Endothelial cell of umbilical vein (primary cell): ENCODE measurements around the gene PRKCB. TPM values are rescaled to one million over a fixed set of nuclear protein-coding genes. Genes with fewer than 3 reads are reported as not detected.

Experiments
- BruUV-seq: library from RNA; stranded (reverse); fragments of 400-500 nt; replicated peaks from 2 replicates; lab custom pipeline; 2021; lab: Mats Ljungman, UMichigan
- CTCF ChIA-PET: fragments of 300-600, 350-600 bp; sonication (Branson Sonifier 250); formaldehyde crosslinking; loops from one replicate; lab custom pipeline; 2021; ENCODE audit warnings: antibody characterized with exemption, inconsistent platforms; lab: Charles Lee
- POLR2A ChIA-PET: fragments of 300-600, 350-600 bp; sonication (Branson Sonifier 250); formaldehyde crosslinking; loops from one replicate; lab custom pipeline; 2021; ENCODE audit warnings: antibody characterized with exemption, inconsistent platforms; lab: Charles Lee
- DNase-seq: peaks from one replicate; pipeline ENCODE4 v3.0.0-alpha.2; 2011; ENCODE audit warnings: low read depth, low spot score
- FAIRE-seq: peaks from 2 replicates; lab custom pipeline; 2011; peaks lifted over from hg19 to GRCh38; lab: Jason Lieb, UNC
- H2AFZ ChIP-seq: 2 replicates; pipeline ENCODE4 v1.6.0; 2012; ENCODE audit warnings: low read depth, low read length, control low read depth, inconsistent platforms
- H3K27ac ChIP-seq: 2 replicates; pipeline ENCODE4 v1.5.1; 2011; ENCODE audit warnings: low read depth, mild to moderate bottlenecking, control low read depth, low read length, moderate library complexity; ENCODE audit not compliant: insufficient read depth
- H3K27me3 ChIP-seq, 2 experiments: 2 replicates each; pipeline versions ENCODE4 v1.6.0 to v1.6.1; 2011; ENCODE audit warnings: low read length in 2 of 2, mixed read lengths in 1 of 2; ENCODE audit not compliant: control insufficient read depth in 2 of 2, insufficient read depth in 2 of 2
- H3K36me3 ChIP-seq, 2 experiments: 2 replicates in 1 of 2; 3 replicates in 1 of 2; pipeline ENCODE4 v1.5.1; 2011; ENCODE audit warnings: low read length in 2 of 2, mild to moderate bottlenecking in 1 of 2, moderate library complexity in 1 of 2; ENCODE audit not compliant: control insufficient read depth in 2 of 2, insufficient read depth in 2 of 2; ENCODE audit errors: extremely low read depth in 1 of 2
- H3K4me1 ChIP-seq: 3 replicates; pipeline ENCODE4 v1.5.1; 2011; ENCODE audit warnings: mild to moderate bottlenecking, low read length; ENCODE audit not compliant: control insufficient read depth, insufficient read depth; ENCODE audit errors: extremely low read depth
- H3K4me2 ChIP-seq: 2 replicates; pipeline ENCODE4 v1.6.1; 2011; ENCODE audit warnings: low read length, control low read depth, mixed read lengths; ENCODE audit not compliant: insufficient read depth
- H3K4me3 ChIP-seq, 3 experiments: fragments of 200-600 bp in 1 of 3; sonication (generic), shearing (Covaris generic) in 1 of 3; replicated peaks in 1 of 3; 2 replicates each; pipeline ENCODE4 v1.5.1; 2011 to 2016; ENCODE audit warnings: control low read depth in 3 of 3, low read length in 3 of 3, mild to moderate bottlenecking in 2 of 3, inconsistent platforms in 1 of 3, low read depth in 1 of 3, moderate library complexity in 1 of 3; ENCODE audit not compliant: insufficient read depth in 1 of 3
- H3K79me2 ChIP-seq: 2 replicates; pipeline ENCODE4 v1.6.0; 2012; ENCODE audit warnings: low read length, inconsistent platforms; ENCODE audit not compliant: control insufficient read depth, insufficient read depth
- H3K9ac ChIP-seq: replicated peaks from 2 replicates; pipeline ENCODE3; 2011; ENCODE audit warnings: low read length, control low read depth; ENCODE audit not compliant: insufficient read depth; ENCODE audit errors: extremely low read depth
- H3K9me1 ChIP-seq: replicated peaks from 3 replicates; pipeline ENCODE4 v1.6.0; 2011; ENCODE audit warnings: mild to moderate bottlenecking, low read length; ENCODE audit not compliant: control insufficient read depth, insufficient read depth; ENCODE audit errors: extremely low read depth
- H3K9me3 ChIP-seq: replicated peaks from 2 replicates; pipeline ENCODE4 v1.5.1; 2012; ENCODE audit warnings: low read length, inconsistent platforms; ENCODE audit not compliant: control insufficient read depth, insufficient read depth
- H4K20me1 ChIP-seq: replicated peaks from 2 replicates; pipeline ENCODE3; 2011; ENCODE audit warnings: mild to moderate bottlenecking, low read length; ENCODE audit not compliant: control insufficient read depth, insufficient read depth; ENCODE audit errors: extremely low read depth
- CTCF ChIP-seq, 2 donors: IDR thresholded peaks; 1 replicate in 1 of 2; 2 replicates in 1 of 2; pipeline ENCODE4 v1.5.1; 2011; ENCODE audit warnings: low read length in 2 of 2, mild to moderate bottlenecking in 2 of 2, moderate library complexity in 2 of 2, control low read depth in 1 of 2, inconsistent platforms in 1 of 2, low read depth in 1 of 2; ENCODE audit not compliant: insufficient read depth in 1 of 2; ENCODE audit errors: extremely low read depth in 1 of 2
- EZH2 ChIP-seq: IDR thresholded peaks from 2 replicates; pipeline ENCODE4 v1.6.1; 2012; ENCODE audit warnings: borderline replicate concordance, low read depth, mild to moderate bottlenecking, moderate library complexity, low read length, inconsistent platforms; ENCODE audit not compliant: severe bottlenecking
- FOS ChIP-seq: IDR thresholded peaks from 2 replicates; pipeline ENCODE4 v1.6.1; 2011; ENCODE audit warnings: mild to moderate bottlenecking, low read length, moderate library complexity, borderline replicate concordance; ENCODE audit not compliant: insufficient read depth
- GATA2 ChIP-seq: IDR thresholded peaks from 2 replicates; pipeline ENCODE4 v1.7.0; 2011; ENCODE audit warnings: low read depth, mild to moderate bottlenecking, moderate library complexity, mixed read lengths, low read length; ENCODE audit not compliant: insufficient read length, insufficient read depth
- JUN ChIP-seq: IDR thresholded peaks from 2 replicates; pipeline ENCODE4 v1.6.1; 2011; ENCODE audit warnings: borderline replicate concordance, low read depth; ENCODE audit not compliant: insufficient read length, insufficient read depth
- MAX ChIP-seq: IDR thresholded peaks from 2 replicates; pipeline ENCODE4 v1.6.1; 2011; ENCODE audit not compliant: insufficient read depth, insufficient read length
- MYC ChIP-seq: IDR thresholded peaks from one replicate; pipeline ENCODE4 v1.6.1; 2011; ENCODE audit warnings: mild to moderate bottlenecking, low read depth, low read length
- POLR2A ChIP-seq: IDR thresholded peaks from 2 replicates; pipeline ENCODE4 v1.6.1; 2012; ENCODE audit warnings: low read depth, mild to moderate bottlenecking, control low read depth, low read length
- POLR2AphosphoS5 ChIP-seq: IDR thresholded peaks from 2 replicates; pipeline ENCODE4 v1.6.1; 2012; ENCODE audit warnings: low read depth, mild to moderate bottlenecking, control low read depth, low read length, moderate library complexity; ENCODE audit not compliant: insufficient read depth
- dilution Hi-C: fragments of 300-500 bp; cut with MboI; formaldehyde crosslinking; loops from one replicate; pipeline ENCODE4 v1.15.0; 2019; ENCODE audit warnings: low sequenced_read_pairs; ENCODE audit not compliant: extremely low pct_ligation_motif_present
- intact Hi-C: fragments of 100-400 bp; cut with micrococcal nuclease; formaldehyde crosslinking; loops from one replicate; pipeline ENCODE4 v1.10.0; 2022
- polyA plus RNA-seq, 4 experiments: library from polyadenylated mRNA; depleted of rRNA in 3 of 4; stranded (reverse) in 3 of 4; unstranded in 1 of 4; fragments of >200 nt; gene quantifications; 2 replicates each; pipeline versions ENCODE4 v1.2.1 to v1.2.3, GENCODE V29; 2011 to 2012; ENCODE audit warnings: missing spikeins in 1 of 4
- total RNA-seq: library from RNA; stranded (reverse); gene quantifications from 2 replicates; pipeline ENCODE4 v1.2.3, GENCODE V29; 2021

Gene PRKCB
- total and polyA plus RNA-seq, 2 donors (not counting 3 experiments of a cell fraction or from before 2014, with no cell fraction given) = 0.01 TPM; not detected in 1

DNA sequence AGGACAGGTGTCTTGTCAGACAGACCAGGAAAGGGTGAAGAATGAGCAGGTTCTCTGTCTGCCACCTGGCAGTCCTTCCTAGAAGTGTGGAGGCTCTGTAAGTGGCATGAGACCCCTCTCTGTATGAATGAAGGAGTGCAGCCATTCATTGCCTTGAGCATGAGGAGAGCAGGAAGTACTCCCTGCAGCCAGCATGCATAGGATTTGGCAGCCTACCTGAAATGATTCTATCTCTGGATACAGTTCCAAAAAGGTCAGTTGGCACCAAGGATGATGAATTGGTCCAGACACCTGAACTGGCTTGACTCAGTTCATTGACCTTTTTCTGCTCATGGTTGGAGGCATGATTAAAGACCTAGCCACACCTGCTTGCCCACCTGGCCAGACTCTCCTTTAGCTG, 163.0 kb downstream of the PRKCB start:
- Histone ChIP-seq H4K20me1 (no peaks in the 10 kb centered on the region), H3K4me3 (no peak overlapping the region), H3K9me3 (no peaks in the 10 kb centered on the region), H3K27ac (no peak overlapping the region), H3K9ac (no peak overlapping the region), H2AFZ (no peak overlapping the region), H3K4me1 (no peaks in the 10 kb centered on the region), H3K9me1 (no peaks in the 10 kb centered on the region), H3K79me2 (no peaks in the 10 kb centered on the region), H3K4me2 (no peak overlapping the region), H3K36me3 (no peaks in the 10 kb centered on the region), H3K27me3 (no peaks in the 10 kb centered on the region)
- TF ChIP-seq POLR2A (no peak), MYC (no peak), JUN (no peak)
- dilution Hi-C loops = no loop called here
- no peak for FAIRE-seq
- ChIA-PET CTCF (interaction anchor here (1.8 kb wide), 1 partner anchor 11 kb away, joined by 8 read pairs; no protein-coding TSS in a partner anchor), POLR2A (no interaction called here)
- no TSS peak for BruUV-seq
- no peak for DNase-seq
- intact Hi-C loops = no loop called here

- no peaks in the 10 kb centered on the region for H3K9me3 ChIP-seq
- POLR2A ChIA-PET = no interaction called here
- DNase-seq = no peak
- FAIRE-seq = no peak
- TF ChIP-seq MYC (no peak), POLR2AphosphoS5 (no peak), FOS (no peak), POLR2A (no peak), JUN (no peak), CTCF (IDR thresholded peaks at IDR 0.05; ENCODE audit: extremely low read depth in 1 of 2, insufficient read depth in 1 of 2, low read depth in 1 of 2, low read length in 2 of 2) (no peak), MAX (no peak), EZH2 (no peak), GATA2 (no peak)
- dilution Hi-C loops (no loop called here), intact Hi-C loops (no loop called here)
- H3K4me3 ChIP-seq = no peak overlapping the region
- H3K9me1 ChIP-seq = no peaks in the 10 kb centered on the region
- no peaks in the 10 kb centered on the region for H3K79me2 ChIP-seq
- no peak overlapping the region for H3K9ac ChIP-seq
- H3K36me3 ChIP-seq = no peaks in the 10 kb centered on the region
- no peaks in the 10 kb centered on the region for H3K27me3 ChIP-seq
- no peaks in the 10 kb centered on the region for H3K4me1 ChIP-seq
- no peak overlapping the region for H3K27ac ChIP-seq
- H3K4me2 ChIP-seq = no peak overlapping the region
- H4K20me1 ChIP-seq = no peaks in the 10 kb centered on the region
- BruUV-seq = no TSS peak
- CTCF ChIA-PET = interaction anchor here (0.6 to 1.8 kb wide), 2 partner anchors 11 to 817 kb away, joined by 4 to 8 read pairs; partner anchors contain the start of gene SCNN1G
- no peak overlapping the region for H2AFZ ChIP-seq
Observed at GRCh38 chr16:23999663-24000062, 163.9 kb downstream of the PRKCB start.
